Bone marrow (tissue), 2 donors: ENCODE results near the gene WNT8B.

Experiments used
- DNase-seq, 2 donors: peaks; one replicate each; lab custom pipeline; 2025; lab: John Stamatoyannopoulos, UW

WNT8B gene

DNA sequence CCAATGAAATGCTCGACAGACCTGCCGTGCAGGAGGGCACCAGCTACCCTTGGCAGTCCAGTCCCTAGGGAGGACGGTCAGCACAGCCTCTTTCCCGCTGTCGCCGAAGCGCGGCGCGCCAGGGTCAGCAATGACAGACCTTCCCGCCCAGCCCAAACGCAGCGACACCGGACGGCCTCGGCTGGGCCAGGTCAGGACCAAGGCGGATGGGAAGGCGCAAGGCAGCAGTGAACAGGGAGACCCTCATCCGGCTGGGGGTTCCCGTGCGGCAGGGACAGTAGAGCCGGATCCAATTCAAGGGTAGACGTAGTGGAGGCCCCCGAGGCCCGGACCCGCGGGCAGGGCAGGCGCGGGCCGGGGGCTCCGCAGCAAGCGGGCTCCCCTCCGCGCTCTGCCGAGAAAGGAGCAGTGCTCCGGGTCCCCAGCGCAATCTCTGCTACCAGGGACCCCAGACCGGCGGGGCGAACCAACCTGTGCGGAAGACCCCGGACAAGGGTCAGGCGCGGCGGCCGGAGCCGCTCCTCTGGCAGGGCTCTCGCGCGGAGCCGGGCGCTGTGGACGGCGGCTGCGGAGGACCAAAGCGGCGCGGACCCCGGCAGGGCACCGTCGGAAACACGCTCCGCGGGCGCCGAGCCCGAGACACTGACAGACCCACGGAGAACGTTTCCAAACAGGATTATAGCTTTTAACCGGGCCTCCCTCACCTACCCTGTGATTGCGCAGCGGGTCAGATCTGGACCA lies 56.7 kb downstream of the WNT8B start, which contains the start of gene SEC31B:
SEC31B (minus strand) TSS at position 551 of the 741 bp plus-strand sequence. CDS start 2,909 bp downstream, outside the sequence.
- DNase-seq, result no peak

GRCh38 chr10:100520811-100521210 lies 58.0 kb downstream of the WNT8B start:
- no peak for DNase-seq

DNA sequence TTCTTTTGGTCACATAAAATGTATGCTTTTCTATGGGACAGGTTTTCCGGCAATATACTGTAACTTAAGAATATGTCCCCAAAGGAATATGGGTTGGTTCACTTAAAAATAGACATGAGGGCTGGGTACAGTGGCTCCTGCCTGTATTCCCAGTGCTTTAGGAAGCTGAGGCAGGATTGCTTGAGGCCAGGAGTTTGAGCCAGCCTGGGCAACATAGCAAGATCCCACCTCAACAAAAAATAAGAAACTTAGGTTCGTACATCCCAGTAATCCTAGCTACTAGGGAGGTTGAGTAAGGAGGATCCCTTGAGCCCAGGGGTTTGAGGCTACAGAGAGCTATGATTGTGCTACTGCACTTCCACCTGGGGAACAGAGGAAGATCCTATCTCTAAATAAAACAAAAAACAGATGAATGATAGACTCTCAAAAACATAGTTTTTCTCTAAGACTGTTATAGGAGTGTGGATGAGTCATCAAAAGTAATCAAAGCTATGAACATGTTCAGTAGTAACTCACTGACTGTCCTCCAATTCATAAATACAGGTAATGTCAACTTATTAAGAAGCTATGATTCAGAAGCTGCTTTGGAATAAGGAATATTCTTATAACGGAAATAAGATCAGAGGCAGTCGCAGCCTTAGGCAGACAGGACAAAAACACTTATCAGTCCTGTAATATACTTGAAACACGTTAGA lies 59.4 kb downstream of the WNT8B start:
- DNase-seq, result no peak

GRCh38 chr10:100522945-100523344 lies 60.1 kb downstream of the WNT8B start:
- no peak for DNase-seq

DNA sequence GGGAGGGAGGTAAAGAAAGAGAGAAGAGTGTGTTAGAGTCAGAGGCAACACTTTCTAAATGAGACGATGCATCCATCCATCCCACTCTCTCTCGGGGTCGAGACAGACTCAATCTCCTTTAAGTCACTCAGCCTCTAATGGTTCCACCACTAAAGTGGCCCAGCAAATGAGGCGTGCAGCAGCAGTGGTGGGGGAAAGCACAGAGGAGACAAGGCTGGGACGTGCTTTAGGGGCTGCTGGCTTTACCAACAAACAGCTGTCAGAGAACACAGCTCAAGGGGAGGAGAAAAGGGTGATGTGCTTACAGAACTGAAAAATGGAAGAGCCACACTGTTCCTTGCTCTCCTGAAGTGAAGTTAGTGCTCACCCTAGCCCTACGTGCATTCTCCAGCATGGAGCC lies 61.4 kb downstream of the WNT8B start:
- no peak for DNase-seq

- DNase-seq, result no peak
These were observed 61.8 kb downstream of the WNT8B start for GRCh38 chr10:100524638-100525037.

- no peak for DNase-seq
These were observed 65.5 kb downstream of the WNT8B start for GRCh38 chr10:100528123-100528886.

- no peak for DNase-seq
These were observed 66.2 kb downstream of the WNT8B start for GRCh38 chr10:100528921-100529474.

GRCh38 chr10:100529475-100530298 lies 66.9 kb downstream of the WNT8B start, which contains the start of gene NDUFB8:
NDUFB8 (minus strand) TSS chr10:100529871; CDS start chr10:100529851, 20 bp downstream.
- DNase-seq, result peak; percentile 46 to 60

- DNase-seq, result no peak
These were observed 69.0 kb downstream of the WNT8B start for GRCh38 chr10:100531761-100532160.
